Renal cortex interstitium (tissue), 15 donors: Measurements from ENCODE around the gene ASCL1. TPM values are rescaled to one million over a fixed set of nuclear protein-coding genes. Genes with fewer than 3 reads are reported as not detected.
A peak's percentile ranks its signal among the peaks of the same experiment; 100 is the strongest.

Experiments
- DNase-seq, 11 donors: peaks; one replicate each; pipeline ENCODE4 v3.0.0-alpha.2; 2013; ENCODE audit warnings: low read depth in 9 of 11, low spot score in 4 of 11; ENCODE audit errors: extremely low read depth in 1 of 11
- long read RNA-seq, 16 experiments: transcript quantifications; one replicate each; lab custom pipeline, GENCODE V29; 2026
- polyA plus RNA-seq, 3 donors: library from polyadenylated mRNA; unstranded; fragments of 120-200 nt; gene quantifications; one replicate each; pipeline ENCODE4 v1.2.1, GENCODE V29; 2013; ENCODE audit not compliant: insufficient read length in 3 of 3

The ASCL1 gene
- polyA plus RNA-seq: under 1 TPM in 2 of 3 donors, not detected in 1; 0.12 to 0.22 TPM
- long read RNA-seq, donor 1: 0 reads
- long read RNA-seq, donor 2, partial matches to known transcripts: 0 of 1 reads
- long read RNA-seq, donor 2, other reads (novel, unspliced or antisense): 0 of 1 reads
- long read RNA-seq, donor 3: 0 reads
- long read RNA-seq, donor 4: 0 reads
- long read RNA-seq, donor 5: 0 reads
- long read RNA-seq, donor 6: 0 reads
- long read RNA-seq, donor 7: 0 reads
- long read RNA-seq, donor 8: 0 reads
- long read RNA-seq, donor 9: 0 reads
- long read RNA-seq, donor 10: 0 reads
- long read RNA-seq, donor 11: 0 reads
- long read RNA-seq, donor 12: 0 reads
- long read RNA-seq, donor 13: 0 reads
- long read RNA-seq, donor 14: 0 reads
- long read RNA-seq, donor 15: 0 reads
- long read RNA-seq, donor 16, partial matches to known transcripts: 0 of 2 reads
- long read RNA-seq, donor 16, other reads (novel, unspliced or antisense): 0 of 2 reads

- DNase-seq: no peak
These were observed at the start of gene ASCL1 for GRCh38 chr12:102957339-102958050. Gene ASCL1, plus strand, starts transcription at chr12:102957674. Its CDS starts 571 bp downstream, at chr12:102958245.

GRCh38 chr12:102907918-102908317 lies 49.6 kb upstream of the ASCL1 start:
- DNase-seq: no peak

GRCh38 chr12:102910137-102910536 lies 47.3 kb upstream of the ASCL1 start:
- no peak for DNase-seq

GRCh38 chr12:102910792-102911191 lies 46.7 kb upstream of the ASCL1 start:
- DNase-seq: no peak

- DNase-seq: no peak
These were observed 46.2 kb upstream of the ASCL1 start for GRCh38 chr12:102911320-102911719.

GRCh38 chr12:102912258-102912657 lies 45.2 kb upstream of the ASCL1 start:
- no peak for DNase-seq

DNA sequence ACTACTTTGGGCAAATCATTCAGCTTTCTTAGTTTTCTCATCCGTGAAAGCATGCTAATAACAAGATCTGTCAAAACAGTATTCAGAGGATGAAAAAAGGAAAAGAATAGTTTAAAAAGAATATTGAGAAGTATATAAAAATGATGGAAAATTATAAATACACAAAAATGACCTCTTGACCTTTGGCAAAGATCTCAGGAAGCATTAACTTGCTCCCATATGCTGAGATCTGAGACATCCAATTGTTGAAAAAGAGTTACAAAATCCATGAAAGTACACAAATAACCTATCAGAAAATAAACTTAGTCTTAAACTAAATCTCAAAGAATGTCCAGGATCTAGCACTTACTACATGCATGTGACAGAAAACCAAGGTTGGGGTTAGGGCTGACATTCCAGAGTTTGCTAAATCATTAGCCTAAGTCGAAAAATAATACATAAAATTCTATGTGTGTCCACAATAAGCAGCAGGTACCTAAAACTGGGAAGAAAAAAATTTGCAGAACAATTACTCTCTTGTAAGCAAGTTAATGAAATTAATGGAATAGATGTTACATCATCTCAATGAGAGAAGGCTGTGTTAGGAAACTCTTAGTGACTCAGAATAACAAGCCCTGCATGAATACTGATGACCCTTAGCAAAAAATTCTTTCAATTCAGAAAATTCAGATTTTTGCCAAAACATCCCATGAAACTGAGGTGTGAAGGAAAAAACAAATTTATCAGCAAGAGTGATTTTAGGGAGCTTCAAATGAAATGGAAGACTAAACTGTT lies 43.8 kb upstream of the ASCL1 start:
- no peak for DNase-seq

GRCh38 chr12:102916252-102917025 lies 41.0 kb upstream of the ASCL1 start:
- DNase-seq: no peak

DNA sequence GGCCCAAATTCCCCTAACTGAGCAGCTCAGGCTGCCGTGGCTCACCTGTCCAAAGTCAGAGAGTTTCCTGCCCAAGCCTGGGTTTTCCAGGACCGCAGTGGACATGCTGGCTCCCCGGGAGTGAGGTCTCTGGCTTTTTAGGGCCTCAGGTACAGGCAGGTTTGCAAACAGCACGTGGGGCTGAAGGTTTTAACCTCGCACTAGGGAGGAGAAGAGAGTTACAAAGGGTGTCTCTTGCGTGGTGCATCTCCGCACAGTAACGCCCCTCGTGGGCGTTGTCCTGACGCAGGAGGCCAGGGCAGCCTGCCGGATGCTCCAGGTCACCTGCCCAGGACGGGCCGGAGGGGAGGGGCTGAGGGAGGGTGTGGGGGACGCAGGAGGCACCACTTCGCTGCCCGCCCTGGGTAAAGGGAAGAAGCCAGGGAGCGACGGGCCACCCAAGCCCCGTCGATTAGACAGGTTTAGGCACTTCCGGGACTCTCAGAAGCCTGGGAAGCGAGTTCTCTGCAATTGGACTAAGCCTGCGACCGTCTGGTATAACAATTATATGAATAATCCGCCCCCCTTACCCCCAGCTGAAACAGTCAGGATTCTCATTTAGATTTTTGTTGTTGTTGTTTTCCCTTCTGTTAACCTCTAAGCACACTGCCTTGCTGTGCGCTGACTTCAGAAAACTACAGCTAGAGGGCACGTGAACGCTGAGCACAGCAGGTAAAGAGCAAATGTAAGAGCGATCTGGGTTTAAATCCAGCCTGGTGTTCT lies 40.3 kb upstream of the ASCL1 start, which contains the start of gene PAH:
Gene PAH, minus strand, starts transcription at position 219 of the 762 bp plus-strand sequence. Its CDS starts 114 bp downstream, at position 105.
- peak in 2 of 11 donors; percentile 3 to 4 for DNase-seq

DNA sequence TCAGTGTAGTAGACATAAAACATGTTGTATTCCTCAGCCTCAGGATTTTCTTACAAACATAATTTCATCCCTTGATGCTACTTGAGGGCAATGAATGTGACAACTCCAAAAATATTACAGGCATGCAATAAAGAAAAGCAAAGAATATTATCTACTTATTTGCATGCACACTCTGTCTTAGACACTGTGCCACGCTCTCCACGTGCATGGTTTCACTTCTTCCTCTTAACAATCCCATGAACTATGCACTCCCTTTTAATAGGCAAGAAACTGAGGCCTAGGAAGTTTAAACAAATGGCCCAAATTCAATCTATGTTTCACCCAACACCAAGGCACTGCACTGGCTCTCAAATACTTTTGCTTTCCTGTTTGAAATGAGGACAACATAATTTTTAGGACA lies 38.6 kb upstream of the ASCL1 start:
- no peak for DNase-seq

GRCh38 chr12:102920271-102920670 lies 37.2 kb upstream of the ASCL1 start:
- no peak for DNase-seq

DNA sequence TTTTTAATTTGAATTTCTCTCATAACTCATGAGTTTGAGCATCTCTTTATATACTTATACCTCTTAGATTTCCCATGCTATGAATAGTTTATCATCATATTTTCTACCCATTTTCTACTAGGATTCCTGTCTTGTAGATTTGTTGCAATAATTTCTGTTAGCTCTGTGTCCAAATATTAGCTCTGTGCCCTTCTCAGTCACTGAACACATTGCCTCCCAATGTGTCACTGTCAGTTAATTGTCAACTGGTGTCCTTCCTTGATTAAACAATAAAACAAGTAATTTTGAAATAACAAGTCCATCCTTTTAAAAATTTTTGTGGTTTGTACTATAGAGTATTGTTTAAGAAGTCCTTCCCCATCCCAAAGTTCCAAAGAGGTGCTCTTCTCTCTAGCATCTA lies 36.2 kb upstream of the ASCL1 start:
- DNase-seq: no peak

- no peak for DNase-seq
These were observed 30.3 kb upstream of the ASCL1 start for GRCh38 chr12:102927220-102927619.

- no peak for DNase-seq
These were observed 24.3 kb upstream of the ASCL1 start for GRCh38 chr12:102933168-102933567.

- no peak for DNase-seq
These were observed 18.4 kb upstream of the ASCL1 start for GRCh38 chr12:102939059-102939458.

DNA sequence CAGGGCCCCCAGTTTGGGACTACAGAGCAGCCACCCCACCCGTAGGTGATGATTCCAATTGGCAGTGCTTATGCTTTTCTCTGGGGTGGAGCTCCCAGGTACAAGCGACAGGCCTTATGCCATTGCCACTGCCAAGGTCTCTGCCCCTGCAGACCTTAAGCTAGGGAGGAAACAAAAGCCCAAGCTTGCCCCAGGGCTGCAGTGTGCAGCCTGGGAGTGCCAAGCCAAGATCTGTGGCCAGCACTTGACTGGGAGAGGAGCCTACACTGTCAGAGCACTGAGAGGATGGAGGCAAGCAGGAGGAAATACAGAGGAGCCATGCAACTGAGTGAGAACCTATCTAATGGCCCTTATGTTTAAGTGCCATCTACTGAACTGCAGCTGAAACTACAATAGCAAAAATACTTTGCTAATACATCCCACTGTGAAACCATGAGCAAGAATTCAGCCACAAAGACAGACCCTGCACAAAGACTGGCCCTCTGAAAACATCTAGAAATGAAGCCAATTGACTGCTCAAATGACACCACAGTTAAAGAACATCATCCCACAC lies 17.7 kb upstream of the ASCL1 start:
- no peak for DNase-seq

- DNase-seq: no peak
These were observed 11.4 kb upstream of the ASCL1 start for GRCh38 chr12:102946042-102946441.

DNA sequence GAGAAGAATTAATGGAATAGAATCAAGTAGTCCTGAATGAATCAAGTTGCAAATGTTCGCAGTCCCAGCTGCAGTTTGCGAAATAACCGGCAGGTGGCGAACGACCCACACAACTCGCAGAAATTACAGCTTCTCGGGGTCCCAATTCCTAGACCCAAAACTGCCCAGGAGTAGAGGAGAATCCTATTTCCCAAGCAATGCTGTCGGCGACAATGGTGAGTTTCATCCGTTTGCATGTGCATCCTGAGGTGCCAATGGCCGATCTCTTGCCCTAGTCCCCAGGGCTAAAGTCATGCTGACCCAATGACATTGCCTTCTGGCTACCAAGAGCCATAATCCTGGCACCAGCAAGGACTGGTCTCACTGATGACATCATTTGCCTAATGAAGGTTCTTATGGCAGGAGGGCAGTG lies 8.5 kb upstream of the ASCL1 start:
- DNase-seq: no peak
